Neural crest cell (in vitro differentiated cells): Measurements from ENCODE around the gene TMX2. TPM values are rescaled to one million over a fixed set of nuclear protein-coding genes. Genes with fewer than 3 reads are reported as not detected.

Experiments used
- DNase-seq: peaks from one replicate; pipeline ENCODE4 v3.0.0; 2021; ENCODE audit warnings: low read depth, mixed read lengths, low spot score
- H3K27ac Mint-ChIP-seq: one replicate; pipeline ENCODE4 v1.8.0; 2021; ENCODE audit warnings: mild to moderate bottlenecking, mixed read lengths; ENCODE audit not compliant: unreplicated experiment
- H3K27me3 Mint-ChIP-seq: 2 replicates; pipeline ENCODE4 v1.8.0; 2021; ENCODE audit warnings: low read depth, mild to moderate bottlenecking, mixed read lengths
- H3K36me3 Mint-ChIP-seq: 2 replicates; pipeline ENCODE4 v1.8.0; 2021; ENCODE audit warnings: low read depth, mild to moderate bottlenecking, mixed read lengths
- H3K4me1 Mint-ChIP-seq: 2 replicates; pipeline ENCODE4 v1.8.0; 2021; ENCODE audit warnings: mixed read lengths
- H3K4me3 Mint-ChIP-seq: one replicate; pipeline ENCODE4 v1.8.0; 2021; ENCODE audit warnings: mild to moderate bottlenecking, mixed read lengths
- H3K9me3 Mint-ChIP-seq: 2 replicates; pipeline ENCODE4 v1.8.0; 2021; ENCODE audit warnings: mixed read lengths
- CTCF ChIP-seq: fragments of 200-600 bp; sonication (generic); conservative IDR thresholded peaks from 2 replicates; pipeline ENCODE4 v1.5.0; 2021; ENCODE audit warnings: antibody characterized with exemption, mild to moderate bottlenecking
- total RNA-seq: library from RNA; stranded (reverse); gene quantifications from 2 replicates; pipeline ENCODE4 v1.2.1, GENCODE V29; 2021

Gene TMX2
- total RNA-seq, 1 donor from 2014 or later, result 78.3 TPM

GRCh38 chr11:57741132-57742086, 29.0 kb downstream of the TMX2 start, which contains the start of gene SELENOH:
Gene SELENOH (plus strand): TSS chr11:57741491. CDS start chr11:57741596, 105 bp downstream.
- TF ChIP-seq CTCF, result no peak
- peak within 1 kb of the TSS; percentile 99 for H3K27ac Mint-ChIP-seq
- no peaks in the 10 kb centered on the region for H3K9me3 Mint-ChIP-seq
- peak; percentile 92 for DNase-seq
- peaks cover 29% of the 10 kb centered on the region for H3K36me3 Mint-ChIP-seq
- no peaks in the 10 kb centered on the region for H3K27me3 Mint-ChIP-seq
- peaks cover 22% of the 10 kb centered on the region for H3K4me1 Mint-ChIP-seq
- H3K4me3 Mint-ChIP-seq, result peak within 1 kb of the TSS; percentile 96

GRCh38 chr11:57742087-57742452, 29.7 kb downstream of the TMX2 start:
- Mint-ChIP-seq H3K27ac (peak overlapping the region; percentile 95), H3K27me3 (no peaks in the 10 kb centered on the region), H3K36me3 (peaks cover 29% of the 10 kb centered on the region), H3K4me1 (peaks cover 22% of the 10 kb centered on the region), H3K4me3 (peak overlapping the region; percentile 96), H3K9me3 (no peaks in the 10 kb centered on the region)
- DNase-seq, result no peak
- TF ChIP-seq CTCF, result no peak

- TF ChIP-seq CTCF, result no peak
- Mint-ChIP-seq H3K4me3 (peak overlapping the region; percentile 82), H3K27ac (peak overlapping the region; percentile 50), H3K9me3 (no peaks in the 10 kb centered on the region), H3K36me3 (peaks cover 25% of the 10 kb centered on the region), H3K4me1 (peaks cover 22% of the 10 kb centered on the region), H3K27me3 (no peaks in the 10 kb centered on the region)
- DNase-seq, result no peak
These were observed 32.0 kb downstream of the TMX2 start for GRCh38 chr11:57744357-57744756.

- TF ChIP-seq CTCF, result no peak
- H3K36me3 Mint-ChIP-seq, result peaks cover 25% of the 10 kb centered on the region
- H3K4me3 Mint-ChIP-seq, result peak overlapping the region; percentile 82
- H3K27me3 Mint-ChIP-seq, result no peaks in the 10 kb centered on the region
- peaks cover 22% of the 10 kb centered on the region for H3K4me1 Mint-ChIP-seq
- DNase-seq, result no peak
- no peak overlapping the region for H3K27ac Mint-ChIP-seq
- H3K9me3 Mint-ChIP-seq, result no peaks in the 10 kb centered on the region
These were observed 32.8 kb downstream of the TMX2 start for GRCh38 chr11:57745206-57745605.

GRCh38 chr11:57746920-57747319, 34.5 kb downstream of the TMX2 start:
- Mint-ChIP-seq H3K36me3 (peaks cover 20% of the 10 kb centered on the region), H3K27me3 (no peaks in the 10 kb centered on the region), H3K4me3 (peak overlapping the region; percentile 82), H3K27ac (peak overlapping the region; percentile 60), H3K4me1 (peaks cover 13% of the 10 kb centered on the region), H3K9me3 (no peaks in the 10 kb centered on the region)
- no peak for DNase-seq
- no peak for TF ChIP-seq CTCF
